ENCODE measurements around the gene FAM32A.

DNA sequence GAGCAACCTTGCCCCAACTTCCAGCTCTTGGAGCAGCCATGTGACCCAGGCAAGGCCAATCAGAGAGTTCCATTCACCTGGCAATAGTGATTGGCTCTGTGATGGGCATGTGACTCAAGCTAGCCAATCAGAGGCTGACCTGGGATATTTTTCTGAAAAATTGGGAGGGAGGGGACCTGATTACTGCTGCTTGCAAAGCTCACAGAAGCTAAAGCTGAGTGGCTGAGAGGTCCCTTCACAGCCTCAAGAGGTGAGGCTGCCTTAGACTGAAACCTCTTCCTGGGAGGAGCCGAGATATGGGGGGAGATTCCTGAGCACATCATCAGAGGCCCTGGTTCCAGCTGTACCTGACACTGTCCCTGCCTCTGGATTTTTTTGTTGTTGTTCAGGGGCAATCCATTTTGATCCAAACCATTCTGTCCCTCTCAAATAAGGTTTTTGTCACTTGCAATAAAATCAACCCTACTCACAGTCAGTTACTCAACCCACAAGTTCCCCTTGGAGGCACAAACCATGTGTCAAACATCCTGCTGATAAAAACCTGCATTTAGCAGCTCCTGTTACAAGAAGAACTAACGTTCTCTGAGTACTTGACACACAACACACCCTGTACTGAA is 16.6 kb upstream of the FAM32A start:
- TF ChIP-seq, protein P1, sequence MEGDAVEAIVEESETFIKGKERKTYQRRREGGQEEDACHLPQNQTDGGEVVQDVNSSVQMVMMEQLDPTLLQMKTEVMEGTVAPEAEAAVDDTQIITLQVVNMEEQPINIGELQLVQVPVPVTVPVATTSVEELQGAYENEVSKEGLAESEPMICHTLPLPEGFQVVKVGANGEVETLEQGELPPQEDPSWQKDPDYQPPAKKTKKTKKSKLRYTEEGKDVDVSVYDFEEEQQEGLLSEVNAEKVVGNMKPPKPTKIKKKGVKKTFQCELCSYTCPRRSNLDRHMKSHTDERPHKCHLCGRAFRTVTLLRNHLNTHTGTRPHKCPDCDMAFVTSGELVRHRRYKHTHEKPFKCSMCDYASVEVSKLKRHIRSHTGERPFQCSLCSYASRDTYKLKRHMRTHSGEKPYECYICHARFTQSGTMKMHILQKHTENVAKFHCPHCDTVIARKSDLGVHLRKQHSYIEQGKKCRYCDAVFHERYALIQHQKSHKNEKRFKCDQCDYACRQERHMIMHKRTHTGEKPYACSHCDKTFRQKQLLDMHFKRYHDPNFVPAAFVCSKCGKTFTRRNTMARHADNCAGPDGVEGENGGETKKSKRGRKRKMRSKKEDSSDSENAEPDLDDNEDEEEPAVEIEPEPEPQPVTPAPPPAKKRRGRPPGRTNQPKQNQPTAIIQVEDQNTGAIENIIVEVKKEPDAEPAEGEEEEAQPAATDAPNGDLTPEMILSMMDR (conservative IDR thresholded peaks at IDR 0.05), result no peak
- TF ChIP-seq ZFX (IDR thresholded peaks at IDR 0.05), result no peak
